Keratinocyte (primary cell): ENCODE results near the gene SP140L. TPM values are rescaled to one million over a fixed set of nuclear protein-coding genes. Genes with fewer than 3 reads are reported as not detected.

Experiments used
- DNase-seq: peaks from one replicate; pipeline ENCODE4 v3.0.0-alpha.2; 2011; ENCODE audit warnings: low read depth, missing footprints, low spot score
- FAIRE-seq: peaks from 2 replicates; lab custom pipeline; 2011; peaks lifted over from hg19 to GRCh38; lab: Jason Lieb, UNC
- H2AFZ ChIP-seq: 2 replicates; pipeline ENCODE4 v1.6.0; 2012; ENCODE audit warnings: low read length, control low read depth, inconsistent platforms; ENCODE audit not compliant: control insufficient read depth
- H3K27ac ChIP-seq: 2 replicates; pipeline ENCODE4 v1.5.1; 2011; ENCODE audit warnings: low read length; ENCODE audit not compliant: control insufficient read depth, insufficient read depth
- H3K27me3 ChIP-seq: 3 replicates; pipeline ENCODE4 v1.6.0; 2011; ENCODE audit warnings: low read length; ENCODE audit not compliant: control insufficient read depth, insufficient read depth; ENCODE audit errors: extremely low read depth
- H3K36me3 ChIP-seq, 2 experiments: 2 replicates in 1 of 2; 3 replicates in 1 of 2; pipeline ENCODE4 v1.5.1; 2011; ENCODE audit warnings: low read length in 2 of 2, mild to moderate bottlenecking in 1 of 2; ENCODE audit not compliant: control insufficient read depth in 2 of 2, insufficient read depth in 2 of 2; ENCODE audit errors: extremely low read depth in 1 of 2
- H3K4me1 ChIP-seq: 3 replicates; pipeline ENCODE4 v1.5.1; 2011; ENCODE audit warnings: low read length; ENCODE audit not compliant: control insufficient read depth, insufficient read depth; ENCODE audit errors: extremely low read depth
- H3K4me2 ChIP-seq: 3 replicates; pipeline ENCODE4 v1.6.0; 2011; ENCODE audit warnings: low read depth, low read length; ENCODE audit not compliant: control insufficient read depth, insufficient read depth; ENCODE audit errors: extremely low read depth
- H3K4me3 ChIP-seq, 3 experiments: fragments of 200-600 bp in 1 of 3; sonication (generic) in 1 of 3; 2 replicates in 2 of 3; 3 replicates in 1 of 3; pipeline ENCODE4 v1.5.1; 2011 to 2016; ENCODE audit warnings: low read length in 3 of 3, mild to moderate bottlenecking in 3 of 3, control low read depth in 2 of 3, inconsistent platforms in 1 of 3, low read depth in 1 of 3, mixed read lengths in 1 of 3, mixed run types in 1 of 3, moderate library complexity in 1 of 3; ENCODE audit not compliant: control insufficient read depth in 2 of 3, insufficient read depth in 2 of 3; ENCODE audit errors: extremely low read depth in 1 of 3
- H3K79me2 ChIP-seq: 2 replicates; pipeline ENCODE4 v1.6.0; 2012; ENCODE audit warnings: low read length; ENCODE audit not compliant: control insufficient read depth, insufficient read depth
- H3K9ac ChIP-seq: 3 replicates; pipeline ENCODE4 v1.6.0; 2011; ENCODE audit warnings: low read length; ENCODE audit not compliant: control insufficient read depth, insufficient read depth; ENCODE audit errors: extremely low read depth
- H3K9me1 ChIP-seq: 3 replicates; pipeline ENCODE4 v1.6.0; 2011; ENCODE audit warnings: low read length; ENCODE audit not compliant: control insufficient read depth, insufficient read depth; ENCODE audit errors: extremely low read depth
- H3K9me3 ChIP-seq: 2 replicates; pipeline ENCODE4 v1.5.1; 2012; ENCODE audit warnings: low read depth, low read length; ENCODE audit not compliant: control insufficient read depth
- H4K20me1 ChIP-seq: 3 replicates; pipeline ENCODE4 v1.6.0; 2011; ENCODE audit warnings: low read length; ENCODE audit not compliant: control insufficient read depth, insufficient read depth; ENCODE audit errors: extremely low read depth
- EZH2 ChIP-seq: IDR thresholded peaks from one replicate; pipeline ENCODE4 v1.6.1; 2012; ENCODE audit warnings: inconsistent platforms, mild to moderate bottlenecking, low read length, moderate library complexity
- dilution Hi-C: fragments of 300-500 bp; cut with MboI; formaldehyde crosslinking; loops from one replicate; pipeline ENCODE4 v1.7.0; 2020; ENCODE audit warnings: low sequenced_read_pairs; ENCODE audit not compliant: extremely low pct_ligation_motif_present
- polyA plus RNA-seq, 5 experiments: library from polyadenylated mRNA; depleted of rRNA in 3 of 5; stranded (reverse) in 3 of 5; stranded (forward) in 1 of 5; unstranded in 1 of 5; fragments of >200 nt; gene quantifications; 1 replicate in 1 of 5; 2 replicates in 3 of 5; 3 replicates in 1 of 5; pipeline versions ENCODE4 v1.2.1 to v1.2.3, GENCODE V29; 2011 to 2012; ENCODE audit warnings: missing spikeins in 2 of 5, low read depth in 1 of 5, low replicate concordance in 1 of 5
- TF ChIP-seq, protein P1 (sequence below), 3 experiments: IDR thresholded peaks in 1 of 3; conservative IDR thresholded peaks in 1 of 3; optimal IDR thresholded peaks in 1 of 3; 2 replicates in 2 of 3; 3 replicates in 1 of 3; pipeline versions ENCODE3 to v1.5.1; 2011; ENCODE audit warnings: low read length in 3 of 3, mild to moderate bottlenecking in 3 of 3, moderate library complexity in 2 of 3, control low read depth in 1 of 3, inconsistent platforms in 1 of 3; ENCODE audit not compliant: insufficient read depth in 2 of 3; ENCODE audit errors: extremely low read depth in 1 of 3

The SP140L gene
- polyA plus RNA-seq, 1 donor (not counting 4 experiments of a cell fraction or from before 2014, with no cell fraction given), result 10.8 TPM

DNA sequence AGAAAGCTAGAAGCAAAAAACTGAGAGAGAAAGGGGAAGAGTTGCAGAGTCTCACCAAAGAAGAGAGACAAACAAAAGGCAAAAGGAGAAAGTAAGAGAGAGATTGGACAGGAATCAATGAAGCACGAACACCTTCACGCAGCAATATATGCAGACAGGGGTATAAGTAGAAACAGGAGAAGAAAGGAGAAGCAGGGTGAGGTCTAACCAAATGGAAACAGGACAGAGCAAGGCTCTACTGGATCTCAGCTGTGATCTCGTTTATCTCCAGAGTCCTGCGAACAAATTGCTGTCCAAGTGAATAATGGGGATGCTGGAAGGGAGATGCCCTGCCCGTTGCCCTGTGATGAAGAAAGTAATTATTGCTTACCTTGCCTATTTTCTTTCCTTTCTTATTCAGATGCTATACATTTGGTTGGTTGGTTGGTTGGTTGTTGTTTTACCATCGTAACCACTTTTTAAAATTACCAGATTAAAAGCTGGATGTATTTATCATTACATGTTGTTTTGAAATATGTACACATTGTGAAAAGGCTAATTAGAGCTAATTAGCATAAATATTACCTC lies 123.0 kb downstream of the SP140L start:
- dilution Hi-C loops, result no loop called here
- Histone ChIP-seq H3K9me1 (no peaks in the 10 kb centered on the region), H3K27ac (no peak overlapping the region), H3K79me2 (peaks cover 6% of the 10 kb centered on the region), H3K4me1 (no peaks in the 10 kb centered on the region), H3K4me2 (no peak overlapping the region), H3K9ac (no peak overlapping the region), H2AFZ (no peak overlapping the region), H3K27me3 (no peaks in the 10 kb centered on the region), H3K4me3 (no peak overlapping the region), H3K9me3 (no peaks in the 10 kb centered on the region), H4K20me1 (peaks cover 2% of the 10 kb centered on the region), H3K36me3 (peaks cover 31 to 37% of the 10 kb centered on the region in 2 experiments)
- TF ChIP-seq, protein P1, sequence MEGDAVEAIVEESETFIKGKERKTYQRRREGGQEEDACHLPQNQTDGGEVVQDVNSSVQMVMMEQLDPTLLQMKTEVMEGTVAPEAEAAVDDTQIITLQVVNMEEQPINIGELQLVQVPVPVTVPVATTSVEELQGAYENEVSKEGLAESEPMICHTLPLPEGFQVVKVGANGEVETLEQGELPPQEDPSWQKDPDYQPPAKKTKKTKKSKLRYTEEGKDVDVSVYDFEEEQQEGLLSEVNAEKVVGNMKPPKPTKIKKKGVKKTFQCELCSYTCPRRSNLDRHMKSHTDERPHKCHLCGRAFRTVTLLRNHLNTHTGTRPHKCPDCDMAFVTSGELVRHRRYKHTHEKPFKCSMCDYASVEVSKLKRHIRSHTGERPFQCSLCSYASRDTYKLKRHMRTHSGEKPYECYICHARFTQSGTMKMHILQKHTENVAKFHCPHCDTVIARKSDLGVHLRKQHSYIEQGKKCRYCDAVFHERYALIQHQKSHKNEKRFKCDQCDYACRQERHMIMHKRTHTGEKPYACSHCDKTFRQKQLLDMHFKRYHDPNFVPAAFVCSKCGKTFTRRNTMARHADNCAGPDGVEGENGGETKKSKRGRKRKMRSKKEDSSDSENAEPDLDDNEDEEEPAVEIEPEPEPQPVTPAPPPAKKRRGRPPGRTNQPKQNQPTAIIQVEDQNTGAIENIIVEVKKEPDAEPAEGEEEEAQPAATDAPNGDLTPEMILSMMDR (optimal IDR thresholded peaks at IDR 0.05 in 1 of 3, IDR thresholded peaks at IDR 0.05 in 1 of 3, conservative IDR thresholded peaks at IDR 0.05 in 1 of 3; ENCODE audit: extremely low read depth in 1 of 3, insufficient read depth in 2 of 3, low read length in 3 of 3), result no peak
- no peak for TF ChIP-seq EZH2
- no peak for FAIRE-seq
- no peak for DNase-seq

DNA sequence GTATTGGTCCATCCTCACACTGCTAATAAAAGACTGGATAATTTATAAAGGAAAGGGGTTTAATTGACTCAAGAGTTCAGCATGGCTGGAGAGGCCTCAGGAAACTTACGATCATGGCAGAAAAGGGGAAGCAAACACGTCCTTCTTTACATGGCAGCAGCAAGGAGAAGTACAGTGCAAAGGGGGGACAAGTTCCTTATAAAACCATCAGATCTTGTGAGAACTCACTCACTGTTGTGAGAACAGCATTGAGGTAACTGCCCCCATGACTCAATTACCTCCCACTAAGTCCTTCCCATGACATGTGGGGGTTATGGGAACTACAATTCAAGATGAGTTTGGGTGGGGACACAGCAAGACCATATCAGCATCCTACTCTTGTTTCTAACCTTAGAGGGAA lies 126.0 kb downstream of the SP140L start:
- H3K4me1 ChIP-seq, result no peaks in the 10 kb centered on the region
- dilution Hi-C loops, result no loop called here
- H3K4me2 ChIP-seq, result no peak overlapping the region
- peaks cover 6% of the 10 kb centered on the region for H3K79me2 ChIP-seq
- H3K4me3 ChIP-seq, result no peak overlapping the region
- no peak for TF ChIP-seq EZH2
- TF ChIP-seq, protein P1 (optimal IDR thresholded peaks at IDR 0.05 in 1 of 3, IDR thresholded peaks at IDR 0.05 in 1 of 3, conservative IDR thresholded peaks at IDR 0.05 in 1 of 3; ENCODE audit: extremely low read depth in 1 of 3, insufficient read depth in 2 of 3, low read length in 3 of 3), result no peak
- H3K9me3 ChIP-seq, result no peaks in the 10 kb centered on the region
- no peaks in the 10 kb centered on the region for H3K9me1 ChIP-seq
- peaks cover 9 to 31% of the 10 kb centered on the region in 2 experiments for H3K36me3 ChIP-seq
- H4K20me1 ChIP-seq, result no peaks in the 10 kb centered on the region
- no peak for FAIRE-seq
- no peaks in the 10 kb centered on the region for H3K27me3 ChIP-seq
- DNase-seq, result no peak
- H3K9ac ChIP-seq, result no peak overlapping the region
- H2AFZ ChIP-seq, result no peak overlapping the region
- H3K27ac ChIP-seq, result no peak overlapping the region

Other genes starting within 250 kb of the SP140L start
- gene SP110, start 107.2 kb upstream of the SP140L start, polyA plus RNA-seq, result 23.9 to 32.3 TPM (median 26.5 TPM) in 3 replicates
- 0.95 to 1.2 TPM (median 0.95 TPM) in 3 replicates for gene SP140, start 101.5 kb upstream of the SP140L start, polyA plus RNA-seq
- gene SP100, start 89.0 kb downstream of the SP140L start, polyA plus RNA-seq, result 79.9 to 136 TPM (median 101 TPM) in 3 replicates